ENCODE results near the gene FAM161A.

DNA sequence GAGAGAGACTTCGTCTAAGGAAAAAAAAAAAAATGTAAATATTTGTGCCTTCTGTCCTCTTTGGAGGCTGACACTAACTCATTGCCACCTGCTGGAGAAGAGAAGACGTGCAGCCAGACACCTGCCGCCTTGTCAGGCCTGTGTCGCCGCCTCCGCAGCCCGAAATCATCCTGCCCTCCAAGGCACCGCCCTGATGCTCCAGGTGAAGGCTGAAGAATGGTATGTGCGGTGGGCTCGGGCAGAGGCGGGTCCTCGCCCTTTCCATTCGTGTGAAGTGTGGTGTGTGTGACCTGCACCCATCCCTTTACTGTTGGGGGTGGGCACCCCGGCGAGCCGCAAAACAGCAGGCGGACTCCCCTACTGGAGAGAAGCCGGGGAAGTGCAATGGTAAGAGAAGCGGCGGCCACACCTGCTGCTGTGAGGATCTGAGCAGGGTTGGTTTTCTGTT, 60.4 kb downstream of the FAM161A start:
- TF ChIP-seq EP300 (IDR thresholded peaks at IDR 0.05) (no peak), POLR2A (IDR thresholded peaks at IDR 0.05) (no peak)
